IPS-NIHi7 (cell line): ENCODE data around the gene POU2AF1.
"Not testable (repeated sequence)": the region's sequence is repeated elsewhere in the genome, so short reads cannot be mapped to it uniquely, and the experiment has no call there.

Experiments used
- DNase-seq: peaks from one replicate; pipeline ENCODE4 v3.0.0; 2012; ENCODE audit warnings: mixed read lengths; ENCODE audit errors: extremely low spot score

The POU2AF1 gene

GRCh38 chr11:111344032-111344431, 35.0 kb downstream of the POU2AF1 start:
- no peak for DNase-seq

- DNase-seq, result no peak
Measured at GRCh38 chr11:111342329-111342728, 36.7 kb downstream of the POU2AF1 start.

GRCh38 chr11:111339758-111340388, 39.2 kb downstream of the POU2AF1 start:
- DNase-seq, result no peak

GRCh38 chr11:111336582-111337256, 42.4 kb downstream of the POU2AF1 start:
- no peak for DNase-seq

GRCh38 chr11:111336062-111336461, 43.0 kb downstream of the POU2AF1 start:
- no peak for DNase-seq

GRCh38 chr11:111335549-111335948, 43.5 kb downstream of the POU2AF1 start:
- no peak for DNase-seq

- no peak for DNase-seq
Measured at GRCh38 chr11:111334532-111335502, 44.3 kb downstream of the POU2AF1 start.

GRCh38 chr11:111331711-111332479, 47.2 kb downstream of the POU2AF1 start:
- no peak for DNase-seq

GRCh38 chr11:111330234-111330893, 48.7 kb downstream of the POU2AF1 start:
- DNase-seq, result no peak

- DNase-seq, result no peak
Measured at GRCh38 chr11:111329306-111330204, 49.5 kb downstream of the POU2AF1 start.

GRCh38 chr11:111327908-111328624, 51.0 kb downstream of the POU2AF1 start:
- DNase-seq, result no peak

GRCh38 chr11:111326824-111327223, 52.3 kb downstream of the POU2AF1 start:
- DNase-seq, result no peak

GRCh38 chr11:111325259-111325658, 53.8 kb downstream of the POU2AF1 start:
- no peak for DNase-seq

GRCh38 chr11:111324277-111324720, 54.8 kb downstream of the POU2AF1 start:
- no peak for DNase-seq

GRCh38 chr11:111322534-111322933, 56.5 kb downstream of the POU2AF1 start:
- DNase-seq, result no peak

GRCh38 chr11:111320728-111321568, 58.1 kb downstream of the POU2AF1 start:
- DNase-seq, result no peak

- not testable (repeated sequence) for DNase-seq
Measured at GRCh38 chr11:111320199-111320598, 58.9 kb downstream of the POU2AF1 start.

GRCh38 chr11:111319296-111319695, 59.8 kb downstream of the POU2AF1 start:
- DNase-seq, result no peak
